CD4-positive, alpha-beta T cell treated with Interleukin-15 for 4 hours (primary cell): ENCODE results near the gene BSND.

Experiments used
- DNase-seq: peaks from one replicate; pipeline ENCODE4 v3.0.0-alpha.2; 2020; ENCODE audit warnings: low spot score

BSND gene

DNA sequence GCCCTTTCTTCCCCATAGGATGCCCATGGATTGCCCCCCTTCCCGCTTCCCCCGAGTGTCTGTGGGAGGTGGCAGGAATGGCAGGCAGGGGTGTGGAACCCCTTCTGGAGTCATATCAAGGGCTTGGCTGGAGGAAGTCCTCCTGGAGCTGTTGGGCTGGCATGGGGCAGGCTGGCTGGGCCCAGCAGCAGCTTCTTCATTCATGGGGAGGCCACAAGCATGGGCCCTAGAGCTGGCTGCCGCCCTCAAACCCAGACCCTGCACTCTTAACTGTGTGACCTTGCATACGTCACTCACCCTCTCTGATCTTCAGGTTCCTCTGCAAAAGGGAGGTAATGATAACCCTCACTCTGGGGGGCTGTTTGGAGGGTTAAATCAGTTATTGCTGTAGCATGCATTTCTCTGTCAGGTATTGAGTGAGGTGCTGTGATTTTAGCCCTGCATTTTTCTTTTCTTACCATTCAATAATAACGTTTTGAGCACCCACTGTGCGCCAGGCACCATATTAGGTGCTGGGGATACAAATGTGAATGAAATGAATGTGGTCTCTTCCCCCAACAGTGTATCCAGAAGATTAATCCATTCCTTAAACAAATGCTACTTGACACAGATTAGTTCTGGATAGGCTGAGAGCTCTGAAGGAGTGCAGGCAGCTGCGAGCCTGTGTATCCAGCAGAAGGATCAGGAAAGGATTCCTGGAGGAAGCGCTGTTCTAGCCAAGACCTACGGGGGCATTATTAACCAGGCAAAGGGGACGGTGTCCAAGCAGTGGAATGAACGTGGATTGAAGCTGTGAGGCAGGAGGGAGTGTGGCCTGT, 49.9 kb downstream of the BSND start:
- DNase-seq, result no peak

DNA sequence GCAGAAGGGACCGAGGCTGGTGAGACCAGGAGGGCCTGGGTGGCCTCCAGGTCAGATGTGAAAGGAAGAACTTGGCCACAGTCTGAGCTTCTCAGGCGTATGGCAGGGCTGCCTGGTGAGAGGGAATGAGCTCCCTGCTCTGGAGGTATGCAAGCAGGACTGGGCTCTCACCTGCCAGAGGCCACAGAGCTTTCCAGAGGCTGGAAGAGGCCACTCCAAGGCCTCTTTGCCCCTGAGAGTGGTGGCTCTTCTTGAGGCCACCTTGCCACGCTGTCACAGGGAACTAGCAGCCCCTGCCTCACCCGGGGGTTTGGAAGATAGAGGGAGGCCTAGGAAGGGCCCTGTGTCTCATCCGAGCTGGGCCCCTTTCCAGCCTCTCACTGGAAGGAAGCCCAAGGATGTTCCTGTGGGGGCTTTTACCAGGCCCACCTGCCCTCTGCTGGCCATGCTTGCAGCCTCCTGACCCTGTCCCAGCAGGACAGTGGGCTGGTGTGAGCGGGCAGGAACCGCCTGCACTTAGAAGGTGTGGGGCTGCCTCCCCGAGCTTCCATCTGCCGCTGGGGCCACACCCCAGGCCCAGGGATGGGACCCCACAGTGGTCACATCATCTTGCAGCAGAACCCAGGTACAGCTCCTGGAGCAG, 50.7 kb downstream of the BSND start:
- no peak for DNase-seq

DNA sequence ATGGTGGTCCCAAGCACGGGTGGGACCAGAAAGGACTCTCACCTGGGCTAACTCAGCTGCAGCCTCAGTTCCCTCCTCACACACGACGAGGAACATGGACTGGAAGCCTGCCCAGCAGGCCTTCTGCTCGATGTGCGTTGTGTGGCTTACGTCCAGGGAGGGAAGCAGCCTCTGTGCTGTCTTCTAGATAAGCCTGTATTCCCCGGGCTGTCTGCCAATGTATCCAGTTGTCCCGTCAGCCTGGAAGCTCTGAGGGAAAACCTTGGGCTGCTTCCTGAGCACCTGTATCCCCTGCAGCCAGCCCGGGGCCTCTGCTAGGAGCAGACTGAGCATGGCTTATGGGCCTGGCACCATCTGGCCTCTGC, 51.2 kb downstream of the BSND start:
- DNase-seq, result no peak

DNA sequence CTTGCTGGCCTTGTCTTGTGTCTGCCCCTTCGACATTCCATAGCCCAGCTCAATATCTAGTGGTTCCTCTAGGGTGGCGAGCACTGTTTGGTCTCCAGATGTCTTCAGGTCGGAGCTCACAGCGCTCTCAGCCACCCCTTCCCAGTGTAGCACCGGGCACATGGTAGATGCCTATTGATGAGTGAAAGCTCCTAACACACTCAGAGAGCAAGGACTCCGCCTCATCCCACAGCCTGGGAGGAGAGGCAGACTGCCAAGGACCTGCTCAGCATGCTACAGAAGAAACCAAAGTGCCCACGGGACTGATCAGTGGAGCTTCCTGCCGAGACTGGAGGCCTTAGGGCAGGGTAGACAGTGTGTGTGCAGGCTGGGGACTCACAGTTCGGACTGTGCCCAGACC, 51.5 kb downstream of the BSND start:
- DNase-seq, result no peak

DNA sequence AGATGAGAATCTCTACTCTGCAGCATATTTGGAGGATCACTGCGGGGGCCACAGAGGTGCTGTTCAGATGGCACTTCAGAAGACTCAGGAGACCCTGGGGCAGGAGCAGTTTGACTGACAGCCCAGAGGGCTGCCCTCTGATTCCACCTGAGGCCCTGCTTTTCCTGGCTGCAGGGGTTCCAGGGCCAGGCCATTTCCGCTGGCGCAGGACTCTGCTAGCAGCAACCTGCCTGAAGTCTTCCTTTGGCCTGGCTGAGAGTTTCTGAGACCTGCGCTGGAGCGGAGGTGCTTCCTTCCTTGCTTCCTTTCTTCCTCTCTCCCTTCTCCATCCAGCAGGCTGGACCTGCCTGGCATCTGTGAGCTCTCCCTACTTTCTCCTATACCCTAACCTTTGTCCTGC, 52.4 kb downstream of the BSND start:
- DNase-seq, result no peak

DNA sequence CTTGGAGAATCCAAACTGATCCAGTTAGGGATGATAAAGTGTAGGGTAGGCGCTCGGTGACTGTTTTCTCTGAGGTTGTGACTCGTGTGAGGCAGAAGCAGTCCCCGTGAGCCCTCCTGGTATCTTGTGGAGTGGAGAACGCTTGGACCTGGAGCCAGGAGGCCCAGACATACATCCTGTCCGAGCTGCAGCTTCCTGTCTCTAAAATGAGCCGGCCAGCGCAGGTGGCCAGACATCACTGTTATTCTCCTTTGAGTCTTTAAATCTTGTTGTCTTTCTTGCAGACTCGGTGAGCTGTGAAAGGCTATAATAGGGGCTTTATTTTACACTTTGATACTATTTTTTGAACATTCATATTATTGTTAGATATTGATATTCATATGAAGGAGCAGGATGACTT, 52.9 kb downstream of the BSND start:
- DNase-seq, result no peak

DNA sequence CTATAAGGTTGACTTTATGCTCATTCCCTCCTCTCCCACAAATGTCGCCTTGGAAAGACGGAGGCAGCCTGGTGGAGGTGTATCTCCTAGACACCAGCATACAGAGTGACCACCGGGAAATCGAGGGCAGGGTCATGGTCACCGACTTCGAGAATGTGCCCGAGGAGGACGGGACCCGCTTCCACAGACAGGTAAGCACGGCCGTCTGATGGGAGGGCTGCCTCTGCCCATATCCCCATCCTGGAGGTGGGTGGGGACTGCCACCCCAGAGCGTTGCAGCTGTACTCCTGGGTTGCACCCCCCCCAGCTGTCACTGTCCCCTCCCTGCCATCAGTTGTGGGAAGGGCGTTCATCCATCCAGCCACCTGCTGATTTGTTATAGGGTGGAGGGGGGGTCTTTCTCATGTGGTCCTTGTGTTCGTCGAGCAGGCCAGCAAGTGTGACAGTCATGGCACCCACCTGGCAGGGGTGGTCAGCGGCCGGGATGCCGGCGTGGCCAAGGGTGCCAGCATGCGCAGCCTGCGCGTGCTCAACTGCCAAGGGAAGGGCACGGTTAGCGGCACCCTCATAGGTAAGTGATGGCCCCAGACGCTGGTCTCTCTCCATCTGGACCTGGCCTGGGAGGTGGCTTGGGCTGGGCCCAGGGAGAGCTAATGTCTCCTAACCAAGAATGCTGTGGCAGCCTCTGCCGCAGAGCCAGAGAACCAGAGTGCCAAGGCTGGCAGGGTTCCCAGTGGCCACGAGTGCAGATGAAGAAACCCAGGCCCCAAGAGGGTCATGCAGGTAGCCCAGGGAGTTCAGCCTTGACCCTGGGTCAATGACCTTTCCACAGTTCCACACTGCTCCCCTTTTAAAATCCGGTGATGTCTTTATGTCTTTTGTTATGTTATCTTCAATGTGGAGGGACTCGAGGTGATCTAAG, 53.7 kb downstream of the BSND start:
- DNase-seq, result no peak

DNA sequence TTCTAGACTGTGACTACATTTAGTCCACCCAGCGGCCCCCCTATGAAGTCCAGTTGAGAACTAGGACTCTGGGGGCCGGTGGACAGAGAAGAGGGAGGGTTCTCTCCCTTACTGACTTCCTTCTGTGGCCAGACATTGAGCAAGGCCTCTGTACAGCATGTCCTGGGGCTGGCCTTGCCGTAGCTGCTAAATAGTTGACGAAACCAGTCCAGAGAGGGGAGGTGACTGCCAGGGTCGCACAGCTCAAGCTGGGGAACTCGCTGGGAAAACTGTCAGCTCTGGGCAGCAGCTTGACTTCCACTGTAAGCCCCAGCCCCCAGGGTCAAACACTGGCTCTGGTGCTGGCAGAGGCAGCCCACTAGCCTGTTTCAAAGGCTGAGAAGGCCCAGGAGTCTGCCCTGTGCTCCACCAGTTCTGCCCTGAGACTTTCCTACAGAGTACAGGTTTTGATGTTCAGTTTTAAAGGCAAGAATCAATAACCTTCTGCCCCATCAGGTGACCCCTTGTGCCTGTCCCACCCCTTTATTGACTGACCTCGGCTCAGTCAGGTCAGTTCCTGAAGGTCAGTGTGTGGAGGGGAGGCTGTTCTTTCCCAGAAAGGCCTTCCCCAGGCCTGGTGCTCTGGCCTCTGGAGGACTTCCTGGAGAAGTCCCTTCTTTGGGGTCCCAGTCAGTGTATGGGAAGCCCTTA, 54.7 kb downstream of the BSND start:
- no peak for DNase-seq

DNA sequence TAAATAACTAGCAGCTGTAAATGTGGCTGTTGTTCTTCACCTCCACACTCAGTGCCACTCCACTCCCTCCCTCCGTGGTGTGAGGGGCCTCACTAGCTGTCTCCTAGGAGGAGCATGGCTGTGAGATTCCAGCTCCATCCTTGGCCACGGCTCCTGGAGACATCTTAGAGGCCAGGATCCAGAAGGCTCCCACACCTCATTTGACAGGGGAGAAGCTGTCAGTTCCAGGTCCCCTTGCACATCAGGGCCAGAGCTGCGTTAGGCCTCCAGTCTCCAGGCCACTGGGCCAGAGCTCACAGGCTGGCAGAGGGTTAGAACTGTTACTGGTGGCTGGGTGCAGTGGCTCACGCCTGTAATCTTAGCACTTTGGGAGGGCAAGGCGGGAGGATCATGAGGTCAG, 55.7 kb downstream of the BSND start:
- no peak for DNase-seq

DNA sequence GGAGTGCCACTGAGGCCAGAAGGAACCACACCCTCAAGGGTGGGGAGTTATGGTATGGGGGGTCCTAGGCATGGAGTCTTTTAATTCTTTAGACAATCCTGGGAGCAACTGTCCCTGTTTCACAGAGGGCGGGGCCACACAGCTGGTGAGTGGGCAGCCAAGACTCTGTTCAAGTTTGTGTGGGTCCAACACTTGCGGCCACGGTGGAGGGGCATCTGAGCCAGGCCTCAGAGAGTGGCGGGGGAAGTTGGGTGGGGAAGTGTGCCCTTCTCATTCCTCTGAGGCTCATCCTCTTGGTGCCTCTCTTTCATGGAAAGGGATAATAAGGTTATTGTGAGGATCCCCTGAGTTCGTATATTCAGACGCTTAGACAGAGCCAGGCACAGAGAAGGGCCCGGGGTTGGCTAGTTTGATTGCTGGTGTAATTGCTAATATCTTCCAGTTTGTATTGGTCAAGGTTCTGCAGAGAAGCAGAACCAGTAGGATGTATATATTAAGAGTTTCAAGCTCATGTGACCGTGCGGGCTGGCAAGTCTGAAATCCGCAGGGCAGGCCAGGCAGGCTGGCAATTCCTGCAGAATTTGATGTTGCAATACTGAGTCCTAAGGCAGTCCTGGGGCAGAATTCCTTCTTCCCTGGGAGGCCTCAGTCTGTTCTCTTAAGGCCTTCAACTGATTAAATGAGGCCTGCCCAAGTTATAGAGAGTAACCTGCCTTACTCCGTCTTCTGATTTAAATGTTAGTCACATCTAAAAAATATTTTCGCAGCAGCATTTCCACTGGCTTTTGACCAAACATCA, 56.5 kb downstream of the BSND start:
- no peak for DNase-seq

DNA sequence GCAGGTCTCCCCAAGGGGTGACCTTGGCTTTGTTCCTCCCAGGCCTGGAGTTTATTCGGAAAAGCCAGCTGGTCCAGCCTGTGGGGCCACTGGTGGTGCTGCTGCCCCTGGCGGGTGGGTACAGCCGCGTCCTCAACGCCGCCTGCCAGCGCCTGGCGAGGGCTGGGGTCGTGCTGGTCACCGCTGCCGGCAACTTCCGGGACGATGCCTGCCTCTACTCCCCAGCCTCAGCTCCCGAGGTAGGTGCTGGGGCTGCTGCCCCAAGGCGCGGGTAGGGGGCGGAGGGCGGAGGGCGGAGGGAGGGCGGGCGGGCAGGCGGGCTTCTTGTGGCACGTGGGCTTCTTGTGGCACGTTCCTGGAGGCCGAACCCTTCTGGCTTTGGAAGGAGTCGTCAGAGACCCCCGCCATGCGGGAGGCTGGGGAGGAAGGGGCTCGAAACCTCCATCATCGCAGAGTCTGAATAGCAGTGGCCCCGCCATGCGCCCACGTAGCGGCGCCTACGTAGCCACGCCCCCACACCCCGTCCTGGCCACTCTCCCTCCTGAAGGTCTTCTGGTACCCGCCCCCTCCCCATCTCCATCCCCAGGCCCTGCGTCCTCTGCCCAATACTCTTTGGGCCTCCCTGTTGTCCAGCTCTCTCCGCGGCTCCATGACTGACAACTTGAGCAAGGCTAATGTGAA, 57.4 kb downstream of the BSND start:
- no peak for DNase-seq

DNA sequence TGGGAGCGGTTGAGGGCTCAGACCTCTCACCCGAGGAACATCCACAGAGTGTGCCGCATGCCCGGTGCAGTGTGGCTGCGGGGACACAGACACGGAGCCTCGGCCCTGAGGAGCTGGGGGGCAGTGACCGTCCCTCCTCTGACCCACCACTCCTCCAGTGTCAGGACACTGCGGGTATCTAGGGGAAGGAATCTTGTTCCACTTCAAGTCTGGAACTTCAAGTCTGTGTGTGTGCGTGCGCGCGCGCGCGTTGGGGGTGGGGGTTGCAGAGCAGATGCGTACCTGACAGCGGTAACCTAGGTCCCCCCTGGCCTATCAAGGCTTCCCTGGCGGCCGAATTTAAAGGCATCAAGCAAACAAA, 57.9 kb downstream of the BSND start:
- no peak for DNase-seq

DNA sequence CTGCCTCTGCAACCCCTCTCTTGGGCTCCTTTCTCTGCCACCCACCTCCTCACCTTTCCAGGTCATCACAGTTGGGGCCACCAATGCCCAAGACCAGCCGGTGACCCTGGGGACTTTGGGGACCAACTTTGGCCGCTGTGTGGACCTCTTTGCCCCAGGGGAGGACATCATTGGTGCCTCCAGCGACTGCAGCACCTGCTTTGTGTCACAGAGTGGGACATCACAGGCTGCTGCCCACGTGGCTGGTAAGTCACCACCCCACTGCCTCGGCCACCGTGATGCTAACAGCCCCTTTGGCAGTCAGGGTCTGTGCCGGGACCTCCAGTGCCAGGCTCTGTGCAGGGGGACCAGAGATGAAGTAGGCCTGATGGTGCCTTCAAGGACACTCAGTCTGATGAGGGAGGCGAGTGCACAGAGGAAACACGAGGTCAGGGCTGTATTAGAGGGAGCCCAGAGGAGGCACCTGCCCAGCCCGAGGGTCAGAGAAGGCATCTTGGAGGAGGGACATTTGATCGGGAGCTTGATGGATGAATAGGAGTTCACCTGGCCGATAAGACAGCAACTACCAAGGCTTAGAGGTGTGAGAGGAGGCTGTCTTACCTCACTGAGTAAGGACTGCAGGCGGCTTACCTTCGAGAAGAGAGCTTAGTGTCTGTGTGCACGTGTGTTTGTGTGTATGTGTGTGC, 58.7 kb downstream of the BSND start:
- no peak for DNase-seq

DNA sequence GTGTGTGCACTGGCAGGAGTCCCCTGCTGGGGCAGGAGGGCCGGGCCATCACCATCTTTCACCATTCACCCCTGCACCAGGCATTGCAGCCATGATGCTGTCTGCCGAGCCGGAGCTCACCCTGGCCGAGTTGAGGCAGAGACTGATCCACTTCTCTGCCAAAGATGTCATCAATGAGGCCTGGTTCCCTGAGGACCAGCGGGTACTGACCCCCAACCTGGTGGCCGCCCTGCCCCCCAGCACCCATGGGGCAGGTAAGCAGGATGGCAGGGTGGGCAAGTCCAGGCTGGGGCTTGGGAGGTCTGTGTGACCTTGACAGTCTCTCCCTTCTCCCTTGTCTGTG, 59.2 kb downstream of the BSND start:
- no peak for DNase-seq

DNA sequence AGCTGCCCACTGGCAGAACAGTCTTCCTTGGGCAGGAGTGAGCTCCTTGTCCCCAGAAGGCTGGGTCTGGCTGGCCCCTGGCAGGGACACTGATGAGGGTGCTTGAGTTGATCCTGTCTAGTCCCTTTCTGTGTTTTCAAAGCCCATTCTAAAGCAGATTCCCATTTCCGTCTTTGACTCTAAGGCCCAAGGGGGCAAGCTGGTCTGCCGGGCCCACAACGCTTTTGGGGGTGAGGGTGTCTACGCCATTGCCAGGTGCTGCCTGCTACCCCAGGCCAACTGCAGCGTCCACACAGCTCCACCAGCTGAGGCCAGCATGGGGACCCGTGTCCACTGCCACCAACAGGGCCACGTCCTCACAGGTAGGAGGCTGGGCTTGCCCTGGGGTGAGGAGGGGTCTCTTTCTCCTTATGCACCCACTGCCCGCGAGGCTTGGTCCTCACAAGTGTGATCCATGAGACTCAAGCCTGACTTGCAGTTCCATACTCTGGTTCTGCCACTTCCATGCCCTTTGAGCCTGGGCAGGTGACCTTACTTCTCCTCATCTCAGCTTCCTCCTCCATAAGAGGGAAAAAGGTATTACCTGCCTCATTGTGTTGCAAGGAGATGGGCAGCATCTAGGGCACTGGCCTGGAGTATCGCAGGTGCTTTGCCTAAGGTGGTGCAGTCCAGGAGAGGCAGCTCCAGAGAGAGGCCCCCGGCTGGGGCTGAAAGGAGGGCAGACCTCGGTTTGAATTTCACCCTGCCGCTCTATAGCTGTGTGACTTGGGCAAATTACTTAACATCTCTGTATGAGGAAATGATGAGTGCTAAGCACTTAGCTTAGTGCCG, 60.8 kb downstream of the BSND start:
- DNase-seq, result no peak

DNA sequence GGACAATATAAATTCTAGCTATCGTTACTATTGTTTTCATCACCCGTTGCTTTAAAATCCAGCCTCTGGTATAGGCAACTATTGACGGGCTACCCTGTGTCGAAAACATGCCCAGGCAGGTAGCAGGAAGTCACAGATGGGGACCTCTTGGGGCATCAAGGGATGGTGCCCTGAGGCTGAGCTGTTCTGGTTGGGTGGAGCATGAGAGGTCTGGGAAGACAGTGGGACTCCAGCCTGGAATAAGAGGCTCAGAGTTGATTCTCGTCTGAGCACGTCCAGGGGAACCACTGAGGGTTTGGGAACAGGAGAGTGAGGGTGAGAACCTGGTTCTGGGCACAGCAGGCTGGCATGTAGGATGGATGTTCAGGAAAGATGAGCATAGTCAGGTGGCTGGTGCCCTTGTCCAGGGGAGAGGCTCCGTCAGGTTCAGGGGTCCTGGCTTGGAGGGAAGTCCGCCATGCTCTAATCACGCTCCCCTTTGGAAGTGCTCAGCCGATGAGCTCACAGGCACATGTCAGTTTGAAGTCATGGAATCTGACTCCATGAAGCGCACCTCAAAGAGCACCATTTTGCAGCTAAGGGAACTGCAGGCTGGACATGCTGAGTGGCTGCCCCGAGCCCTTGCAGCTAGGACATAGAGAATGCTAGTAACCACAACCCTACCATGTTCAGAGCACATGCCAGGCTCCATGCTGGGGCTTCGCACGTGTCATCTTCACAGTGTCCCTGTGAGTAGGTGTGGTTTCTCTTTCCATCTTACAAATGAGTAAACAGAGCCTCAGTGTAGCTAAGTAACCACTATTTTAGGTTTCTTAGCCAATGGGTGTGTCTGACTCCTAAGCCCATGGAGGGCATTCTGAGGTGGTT, 61.6 kb downstream of the BSND start:
- DNase-seq, result no peak

DNA sequence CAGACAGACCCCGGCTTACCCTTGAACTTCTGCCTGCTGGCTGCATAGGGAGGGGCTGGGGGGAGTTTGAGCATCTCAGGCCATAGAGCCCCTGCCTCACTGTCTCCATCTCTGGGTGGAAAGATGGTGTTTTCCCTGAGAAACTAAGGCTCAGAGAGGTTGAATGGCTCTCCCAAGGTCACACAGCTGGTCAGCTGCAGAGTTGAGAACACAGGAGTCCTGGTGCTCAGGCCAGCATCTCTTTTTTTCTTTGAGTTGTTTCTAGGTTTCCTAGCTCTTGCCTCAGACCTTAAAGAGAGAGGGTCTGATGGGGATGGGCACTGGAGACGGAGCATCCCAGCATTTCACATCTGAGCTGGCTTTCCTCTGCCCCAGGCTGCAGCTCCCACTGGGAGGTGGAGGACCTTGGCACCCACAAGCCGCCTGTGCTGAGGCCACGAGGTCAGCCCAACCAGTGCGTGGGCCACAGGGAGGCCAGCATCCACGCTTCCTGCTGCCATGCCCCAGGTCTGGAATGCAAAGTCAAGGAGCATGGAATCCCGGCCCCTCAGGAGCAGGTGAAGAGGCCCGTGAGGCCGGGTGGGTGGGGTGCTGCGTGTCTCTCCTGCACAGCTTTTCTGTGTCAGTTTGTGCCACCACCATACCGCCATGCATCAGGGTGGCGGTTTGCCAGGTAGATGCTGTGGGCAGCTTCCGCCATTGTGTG, 62.4 kb downstream of the BSND start:
- no peak for DNase-seq
